HG03378 (cell line): ENCODE measurements around the gene USP25.
A peak's percentile ranks its signal among the peaks of the same experiment; 100 is the strongest.
"Not testable (repeated sequence)": the region's sequence is repeated elsewhere in the genome, so short reads cannot be mapped to it uniquely, and the experiment has no call there.

ENCODE experiments used
- ATAC-seq: cut with Tn5 transposase; IDR thresholded peaks from one replicate; pipeline ENCODE4 v1.9.1; 2021; ENCODE audit warnings: mild to moderate bottlenecking, moderate library complexity; ENCODE audit not compliant: unreplicated experiment

The USP25 gene

GRCh38 chr21:15730484-15731242 lies 881 bp downstream of the USP25 start:
- ATAC-seq: peak; percentile 4

- no peak for ATAC-seq
Measured at GRCh38 chr21:15731243-15731613, 1.4 kb downstream of the USP25 start.

GRCh38 chr21:15732290-15732995 lies 2.7 kb downstream of the USP25 start:
- peak; percentile 81 for ATAC-seq

- ATAC-seq: no peak
Measured at GRCh38 chr21:15732996-15733329, 3.2 kb downstream of the USP25 start.

GRCh38 chr21:15735409-15735808 lies 5.6 kb downstream of the USP25 start:
- no peak for ATAC-seq

- not testable (repeated sequence) for ATAC-seq
Measured at GRCh38 chr21:15735931-15736330, 6.1 kb downstream of the USP25 start.

- ATAC-seq: not testable (repeated sequence)
Measured at GRCh38 chr21:15738779-15739178, 9.0 kb downstream of the USP25 start.

GRCh38 chr21:15740383-15740782 lies 10.6 kb downstream of the USP25 start:
- ATAC-seq: no peak

- ATAC-seq: no peak
Measured at GRCh38 chr21:15741510-15741909, 11.7 kb downstream of the USP25 start.

- ATAC-seq: no peak
Measured at GRCh38 chr21:15742052-15742670, 12.4 kb downstream of the USP25 start.

- no peak for ATAC-seq
Measured at GRCh38 chr21:15742694-15743093, 12.9 kb downstream of the USP25 start.

- no peak for ATAC-seq
Measured at GRCh38 chr21:15743593-15743992, 13.8 kb downstream of the USP25 start.

- ATAC-seq: no peak
Measured at GRCh38 chr21:15744926-15745325, 15.1 kb downstream of the USP25 start.

GRCh38 chr21:15748586-15748985 lies 18.8 kb downstream of the USP25 start:
- no peak for ATAC-seq

GRCh38 chr21:15749082-15749860 lies 19.5 kb downstream of the USP25 start:
- ATAC-seq: no peak

GRCh38 chr21:15749861-15750159 lies 20.0 kb downstream of the USP25 start:
- no peak for ATAC-seq

- no peak for ATAC-seq
Measured at GRCh38 chr21:15751037-15751436, 21.3 kb downstream of the USP25 start.

GRCh38 chr21:15751546-15751945 lies 21.8 kb downstream of the USP25 start:
- ATAC-seq: no peak

GRCh38 chr21:15752763-15753407 lies 23.1 kb downstream of the USP25 start:
- no peak for ATAC-seq

- no peak for ATAC-seq
Measured at GRCh38 chr21:15753741-15754140, 24.0 kb downstream of the USP25 start.

GRCh38 chr21:15754640-15755039 lies 24.9 kb downstream of the USP25 start:
- ATAC-seq: peak; percentile 55
